Hematopoietic multipotent progenitor cell (in vitro differentiated cells): Measurements from ENCODE around the gene TTLL5. TPM values are rescaled to one million over a fixed set of nuclear protein-coding genes. Genes with fewer than 3 reads are reported as not detected.

ENCODE experiments used
- DNase-seq, 3 donors: peaks; one replicate each; pipeline ENCODE4 v3.0.0-alpha.2; 2011 to 2015; ENCODE audit warnings: low read depth in 2 of 3, low spot score in 2 of 3
- total RNA-seq: library from RNA; depleted of rRNA; stranded (reverse); fragments of >200 nt; gene quantifications from one replicate; pipeline ENCODE4 v1.2.3, GENCODE V29; 2012

TTLL5 gene
- total RNA-seq, 1 donor, result 24.8 TPM

GRCh38 chr14:75734854-75735253 lies 73.8 kb downstream of the TTLL5 start:
- DNase-seq, result no peak

- no peak for DNase-seq
These were observed 75.9 kb downstream of the TTLL5 start for GRCh38 chr14:75736845-75737485.

DNA sequence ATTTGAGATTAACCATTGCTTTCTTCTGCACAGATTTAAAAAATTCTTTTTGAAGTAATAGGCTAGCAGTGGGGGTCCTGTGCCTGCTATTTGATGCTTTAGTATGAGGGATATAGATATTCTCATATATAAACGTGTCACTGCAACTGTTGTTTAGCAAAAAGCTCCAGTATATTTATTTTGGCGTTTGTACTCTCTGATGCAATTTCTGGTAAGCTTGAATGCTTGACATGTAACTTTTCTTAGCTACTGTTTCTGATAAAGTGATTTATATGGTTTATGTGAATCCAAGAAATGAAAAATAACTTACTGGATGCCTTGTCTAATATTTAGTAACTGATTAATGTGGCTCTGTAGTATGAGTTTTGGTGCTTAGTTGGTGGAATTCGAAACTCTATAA lies 77.1 kb downstream of the TTLL5 start:
- no peak for DNase-seq

- no peak for DNase-seq
These were observed 81.8 kb downstream of the TTLL5 start for GRCh38 chr14:75742867-75743266.

DNA sequence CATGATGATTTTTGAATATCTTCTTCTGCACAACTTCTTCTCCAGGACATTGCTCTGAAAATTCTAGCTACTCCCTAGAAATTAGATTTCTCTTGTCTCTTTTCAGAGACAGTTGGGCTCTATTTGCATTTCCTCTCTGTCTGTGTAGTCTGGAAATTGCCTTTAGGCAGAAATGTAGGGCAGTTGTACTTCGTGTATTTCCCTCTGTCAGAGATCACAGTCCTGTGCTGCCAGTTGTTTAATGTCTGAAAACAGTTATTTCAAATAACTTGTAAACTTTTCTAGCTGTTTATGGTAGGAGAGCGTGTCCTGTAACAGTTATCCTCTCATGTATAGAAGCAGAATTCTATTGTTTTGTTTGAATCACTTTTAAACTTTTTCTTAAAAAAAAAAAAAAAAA lies 86.9 kb downstream of the TTLL5 start:
- no peak for DNase-seq

DNA sequence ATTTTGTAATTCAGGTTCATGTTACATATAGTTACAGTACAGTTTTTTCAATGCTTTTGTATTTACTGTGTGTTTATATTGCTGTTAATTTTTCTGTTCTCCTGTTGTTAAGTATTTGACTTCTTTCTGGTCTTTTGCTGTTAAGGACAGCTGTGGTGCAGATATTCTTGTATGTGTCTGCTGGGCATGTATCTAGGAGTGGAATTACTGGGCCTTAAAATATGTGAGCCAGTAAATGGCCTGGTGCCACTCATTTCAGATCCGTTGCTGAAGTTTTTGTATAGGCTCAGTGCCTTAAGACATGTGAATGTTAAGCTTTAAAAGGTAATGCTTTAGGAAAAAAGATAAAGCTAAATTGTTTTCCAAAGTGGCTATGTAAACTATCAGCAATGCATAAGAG lies 87.3 kb downstream of the TTLL5 start:
- DNase-seq, result no peak

GRCh38 chr14:75751296-75751695 lies 90.2 kb downstream of the TTLL5 start:
- no peak for DNase-seq

DNA sequence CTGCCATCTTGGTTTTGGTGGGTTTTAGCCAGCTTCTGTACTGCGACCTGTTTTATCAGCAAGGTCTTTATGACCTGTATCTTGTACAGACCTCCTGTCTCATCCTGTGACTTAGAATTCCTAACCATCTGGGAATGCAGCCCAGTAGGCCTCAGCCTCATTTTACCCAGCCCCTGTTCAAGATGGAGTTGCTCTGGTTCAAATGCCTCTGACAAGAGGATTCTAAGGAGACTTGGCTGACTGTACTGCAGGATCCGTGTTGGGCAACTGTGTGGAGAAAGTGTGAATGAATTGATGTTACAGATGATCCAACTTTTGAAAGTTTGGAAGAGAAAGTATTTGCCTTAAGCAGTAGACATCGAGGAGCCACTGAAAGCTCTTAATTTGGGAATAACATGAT lies 91.0 kb downstream of the TTLL5 start:
- DNase-seq, result no peak

DNA sequence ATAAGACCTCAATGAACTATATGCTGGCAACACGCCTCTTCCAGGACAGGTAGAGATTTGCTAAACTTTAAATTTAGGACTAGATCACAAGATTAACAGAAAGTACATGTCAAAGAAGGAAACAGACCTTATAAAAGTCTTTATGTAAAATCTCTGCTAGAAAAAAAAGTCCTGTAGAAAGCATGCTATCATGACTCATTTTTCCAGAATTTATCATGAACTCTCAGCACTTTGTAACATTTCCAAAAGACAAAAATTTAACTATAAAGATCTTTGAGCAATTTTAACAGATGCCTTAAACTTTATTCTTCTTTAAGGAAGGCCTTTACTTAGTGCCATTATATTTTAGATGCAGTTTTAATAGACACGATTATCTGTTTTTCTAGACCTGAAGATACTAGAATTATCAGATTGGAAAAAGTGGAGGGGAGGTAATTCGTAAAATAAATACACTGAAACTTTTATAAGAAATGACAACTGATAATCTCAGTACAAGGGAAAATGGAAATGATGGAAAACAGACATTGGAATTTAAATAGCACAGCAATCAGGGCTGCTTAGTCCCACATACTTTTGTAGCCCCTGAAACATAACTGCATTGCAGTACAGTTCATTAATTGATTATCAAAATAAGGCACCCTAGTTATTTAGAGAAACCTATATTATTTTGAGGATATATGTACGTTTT lies 92.0 kb downstream of the TTLL5 start:
- DNase-seq, result no peak

DNA sequence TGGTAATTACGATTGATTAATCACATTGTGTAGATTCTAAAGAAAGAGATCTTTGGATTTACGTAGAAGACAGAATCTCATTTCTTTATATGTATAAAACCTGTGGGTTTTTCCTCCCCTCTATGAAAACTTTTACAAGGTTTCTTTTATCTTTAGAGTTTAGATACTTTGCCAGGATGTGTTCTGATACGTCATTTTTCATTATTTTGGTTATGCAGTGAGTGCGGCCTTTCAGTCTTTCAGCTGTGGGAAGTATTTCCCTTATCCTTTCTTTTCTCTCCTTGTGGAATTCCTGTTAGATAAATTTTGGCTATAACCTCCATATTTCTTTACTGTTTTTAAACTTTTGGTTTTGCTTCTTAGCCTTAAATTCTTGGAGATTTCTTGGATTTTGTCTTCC lies 92.7 kb downstream of the TTLL5 start:
- DNase-seq, result no peak

- DNase-seq, result no peak
These were observed 96.8 kb downstream of the TTLL5 start for GRCh38 chr14:75757644-75758402.

DNA sequence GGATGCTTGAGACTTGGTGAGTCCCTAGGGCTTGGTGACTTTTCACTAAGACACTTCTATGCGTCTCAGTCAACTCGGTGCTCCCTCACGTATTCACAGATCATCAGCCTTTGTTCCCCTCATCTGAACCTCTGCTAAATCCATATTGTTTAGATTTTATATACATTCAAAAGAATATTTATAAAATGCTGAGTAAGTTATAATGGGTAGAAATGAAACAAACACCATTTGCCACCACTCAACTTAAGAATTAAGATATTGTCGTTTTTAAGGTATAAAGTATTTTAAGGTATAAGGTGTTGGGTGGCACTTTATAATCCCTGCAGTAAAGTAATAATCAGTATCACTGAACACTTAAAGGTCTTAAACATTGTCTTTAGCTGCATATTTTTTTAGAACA lies 103.0 kb downstream of the TTLL5 start:
- DNase-seq, result no peak

DNA sequence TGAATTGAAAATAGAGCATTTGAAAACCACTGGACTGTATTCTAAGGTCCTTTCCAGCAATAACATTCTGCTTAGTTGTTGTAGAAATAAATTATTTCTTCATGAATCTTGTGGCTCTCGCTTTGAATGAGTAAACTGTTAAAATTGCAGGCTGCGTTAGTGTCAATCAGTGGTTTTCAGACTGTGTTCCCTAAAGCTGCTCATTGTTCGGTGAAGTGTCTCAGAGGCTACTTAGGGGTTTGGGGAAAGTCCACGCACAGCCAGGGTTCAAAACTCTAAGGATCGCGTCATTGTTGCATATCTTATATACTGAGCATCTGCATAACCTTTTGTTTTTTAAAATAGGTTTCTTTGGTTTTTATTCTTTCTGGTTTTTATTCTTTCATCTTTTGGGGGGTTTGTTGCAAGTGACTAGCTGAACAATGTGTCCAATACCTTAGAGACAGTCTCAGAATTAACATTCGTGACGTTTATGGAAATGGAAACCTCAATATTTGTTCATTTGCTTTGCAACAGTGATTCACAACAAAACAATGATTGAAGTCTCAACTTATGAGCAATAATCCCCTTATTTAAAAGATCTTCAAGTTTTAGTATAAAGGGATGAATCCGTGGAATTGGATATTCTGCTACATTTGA lies 108.1 kb downstream of the TTLL5 start:
- DNase-seq, result no peak

DNA sequence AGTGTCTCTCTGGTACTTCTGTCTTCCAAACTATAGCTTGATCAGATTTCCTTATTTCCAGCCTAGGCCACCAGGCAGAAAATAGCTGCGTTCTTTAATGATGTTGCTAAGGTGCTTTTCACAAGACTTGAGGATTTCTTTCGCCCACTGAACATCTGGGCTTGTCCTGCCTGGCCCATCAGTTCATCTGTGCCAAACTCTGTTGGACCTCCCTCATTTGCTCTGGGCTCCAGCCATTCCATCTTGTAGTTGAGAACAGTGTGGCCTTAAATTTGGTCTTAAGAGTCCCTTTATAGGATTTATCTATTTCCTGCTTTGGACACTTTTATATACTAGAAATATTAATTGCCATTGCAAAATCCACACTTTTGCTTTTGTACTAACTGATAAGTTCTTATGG lies 109.6 kb downstream of the TTLL5 start:
- no peak for DNase-seq

GRCh38 chr14:75771595-75771994 lies 110.5 kb downstream of the TTLL5 start:
- DNase-seq, result no peak

GRCh38 chr14:75773046-75773445 lies 112.0 kb downstream of the TTLL5 start:
- no peak for DNase-seq

DNA sequence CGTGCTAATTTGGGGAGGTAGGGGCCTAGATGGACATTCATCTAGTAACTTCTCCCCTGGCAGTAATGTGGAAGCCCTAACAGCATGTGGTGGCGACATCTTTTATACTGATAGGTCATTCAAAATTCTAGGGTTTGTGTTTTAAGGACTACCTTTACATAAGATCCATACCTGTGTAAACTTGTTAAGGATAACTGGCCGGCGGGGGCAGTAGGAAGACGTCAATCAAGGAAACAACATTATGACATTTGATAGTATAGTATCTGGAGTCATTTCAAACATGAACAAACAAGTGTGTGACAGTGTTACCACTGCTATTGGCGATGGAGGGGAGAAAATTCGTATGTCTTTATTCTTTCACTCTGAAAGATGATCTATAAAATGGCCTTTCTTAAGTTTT lies 120.0 kb downstream of the TTLL5 start:
- DNase-seq, result no peak

- no peak for DNase-seq
These were observed 122.1 kb downstream of the TTLL5 start for GRCh38 chr14:75783184-75783583.

DNA sequence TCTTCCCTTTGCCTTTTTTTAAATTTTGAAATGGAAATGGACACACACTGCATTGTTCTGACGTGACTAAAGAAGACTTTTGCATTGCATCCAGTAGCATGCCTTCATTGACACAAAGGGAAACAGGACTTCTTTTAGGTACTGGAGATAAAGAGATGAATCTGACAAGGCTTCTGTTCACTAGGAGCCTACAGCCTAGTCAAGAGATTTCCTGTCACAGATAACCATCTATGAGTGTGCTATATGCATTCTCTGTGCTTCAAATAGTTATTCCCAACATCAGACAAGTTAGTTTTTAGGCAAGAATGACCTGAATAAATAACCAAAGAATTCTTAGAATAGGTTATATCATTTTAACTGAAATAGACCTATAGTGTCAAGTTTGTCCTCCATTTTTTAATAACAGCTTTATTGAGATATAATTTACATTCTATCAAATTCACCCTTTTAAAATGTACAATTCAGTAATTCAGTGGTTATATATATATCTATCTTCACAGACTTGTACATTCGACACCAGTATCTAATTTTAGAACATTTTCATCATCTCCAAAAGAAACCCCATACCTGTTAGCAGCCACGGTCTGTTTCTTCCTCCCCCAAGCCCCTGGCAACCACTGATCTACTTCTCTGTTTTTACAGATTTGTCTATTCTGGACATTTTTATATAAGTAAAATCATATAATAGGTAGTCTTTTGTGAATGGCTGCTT lies 122.7 kb downstream of the TTLL5 start:
- no peak for DNase-seq

DNA sequence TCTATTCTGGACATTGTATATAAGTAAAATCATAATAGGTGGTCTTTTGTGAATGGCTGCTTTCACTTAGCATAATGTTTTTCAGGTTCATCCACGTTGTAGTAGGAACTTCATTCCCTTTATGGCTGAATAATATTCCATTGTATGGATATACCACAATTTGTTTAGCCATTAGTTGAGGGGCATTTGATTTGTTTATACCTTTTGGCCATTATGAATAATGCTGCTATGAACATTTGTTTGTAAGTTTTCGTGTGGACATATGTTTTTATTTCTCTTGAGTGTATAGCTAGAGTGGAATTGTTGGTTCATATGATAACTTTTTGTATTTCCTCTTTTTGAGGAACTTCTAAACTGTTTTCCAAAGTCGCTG lies 123.3 kb downstream of the TTLL5 start:
- no peak for DNase-seq

- DNase-seq, result peak in 1 of 3 donors; percentile 13
These were observed 132.8 kb downstream of the TTLL5 start for GRCh38 chr14:75793806-75794205.
